Measurements from ENCODE around the gene MAST3. TPM values are rescaled to one million over a fixed set of nuclear protein-coding genes. Genes with fewer than 3 reads are reported as not detected.

The MAST3 gene
- total and polyA plus RNA-seq, 2 of the 13 experiments (the other 11 are each of a cell fraction or from before 2014, with no cell fraction given) = 4.1 to 4.6 TPM

DNA sequence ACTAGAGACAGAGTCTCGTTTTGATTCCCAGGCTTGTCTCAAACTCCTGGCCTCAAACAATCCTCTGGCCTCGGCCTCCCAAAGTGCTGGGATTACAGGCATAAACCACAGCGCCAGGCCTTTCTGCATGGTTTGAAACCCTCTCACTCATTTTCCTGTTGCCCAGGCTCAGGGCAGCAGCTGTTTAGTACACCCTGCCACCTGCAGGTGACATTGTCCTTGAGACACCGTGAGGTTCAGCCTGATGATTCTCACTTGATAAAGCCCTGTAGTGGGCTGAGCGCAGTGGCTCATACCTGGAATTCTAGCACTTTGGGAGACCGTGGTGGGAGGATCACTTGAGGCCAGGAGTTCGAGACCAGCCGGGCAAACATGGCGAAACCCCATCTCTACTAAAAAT, 23.4 kb upstream of the MAST3 start:
- DNase-seq (ENCODE audit: low spot score) (peak; percentile 33), FAIRE-seq (no peak), ATAC-seq (peak; percentile 84)
- no peak overlapping the region for H3K4me3 ChIP-seq (replicated peaks in 1 of 3; ENCODE audit: insufficient read depth in 1 of 3, low read depth in 2 of 3, low read length in 3 of 3)
- no peaks in the 10 kb centered on the region for H3K79me2 ChIP-seq (ENCODE audit: insufficient read depth, low read length)
- peaks cover 0 to 25% of the 10 kb centered on the region in 2 experiments; a peak in 3 of 5 replicates for H3K27me3 ChIP-seq (ENCODE audit: control insufficient read depth in 1 of 2, insufficient read depth in 2 of 2, low read length in 2 of 2)
- 27% methylated on average over 8 of the region's 9 CpGs for WGBS (ENCODE audit: low lambda C conversion rate)
- H3K9ac ChIP-seq (ENCODE audit: insufficient read depth, low read depth, low read length) = no peak overlapping the region
- H3K4me2 ChIP-seq (ENCODE audit: low read depth, low read length) = no peak overlapping the region
- intact Hi-C loops (cut with micrococcal nuclease; ENCODE audit: unreplicated experiment) = no loop called here
- ChIA-PET CTCF (ENCODE audit: low intra/inter-chr PET ratio, low total read pairs) (no interaction called here), POLR2A (no interaction called here)
- H2AFZ ChIP-seq (ENCODE audit: low read length) = no peak overlapping the region
- no TSS peak for BruUV-seq (replicated peaks)
- no peaks in the 10 kb centered on the region for H3K36me3 ChIP-seq (replicated peaks in 1 of 2; ENCODE audit: control insufficient read depth in 1 of 2, insufficient read depth in 2 of 2, low read length in 2 of 2)
- TF ChIP-seq FLYWCH1 (CRISPR knock-in tag; IDR thresholded peaks at IDR 0.05) (no peak), SMC3 (IDR thresholded peaks at IDR 0.05; ENCODE audit: low read length) (peak; percentile 29; the same call in 1 of the 2 replicates), STAG1 (CRISPR knock-in tag; IDR thresholded peaks at IDR 0.05) (peak; percentile 46), ZIK1 (CRISPR knock-in tag; IDR thresholded peaks at IDR 0.05; ENCODE audit: borderline replicate concordance, low read depth) (no peak), TFAP4 (IDR thresholded peaks at IDR 0.05; ENCODE audit: borderline replicate concordance, low read depth) (peak; percentile 56; the same call in 1 of the 2 replicates), SMYD3 (CRISPR knock-in tag; IDR thresholded peaks at IDR 0.05) (no peak), CTCF (CRISPR knock-in tag; IDR thresholded peaks at IDR 0.05) (peak; percentile 61)
- TF ChIP-seq, protein P1, sequence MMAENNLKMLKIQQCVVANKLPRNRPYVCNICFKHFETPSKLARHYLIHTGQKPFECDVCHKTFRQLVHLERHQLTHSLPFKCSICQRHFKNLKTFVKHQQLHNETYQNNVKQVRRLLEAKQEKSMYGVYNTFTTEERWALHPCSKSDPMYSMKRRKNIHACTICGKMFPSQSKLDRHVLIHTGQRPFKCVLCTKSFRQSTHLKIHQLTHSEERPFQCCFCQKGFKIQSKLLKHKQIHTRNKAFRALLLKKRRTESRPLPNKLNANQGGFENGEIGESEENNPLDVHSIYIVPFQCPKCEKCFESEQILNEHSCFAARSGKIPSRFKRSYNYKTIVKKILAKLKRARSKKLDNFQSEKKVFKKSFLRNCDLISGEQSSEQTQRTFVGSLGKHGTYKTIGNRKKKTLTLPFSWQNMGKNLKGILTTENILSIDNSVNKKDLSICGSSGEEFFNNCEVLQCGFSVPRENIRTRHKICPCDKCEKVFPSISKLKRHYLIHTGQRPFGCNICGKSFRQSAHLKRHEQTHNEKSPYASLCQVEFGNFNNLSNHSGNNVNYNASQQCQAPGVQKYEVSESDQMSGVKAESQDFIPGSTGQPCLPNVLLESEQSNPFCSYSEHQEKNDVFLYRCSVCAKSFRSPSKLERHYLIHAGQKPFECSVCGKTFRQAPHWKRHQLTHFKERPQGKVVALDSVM (CRISPR knock-in tag; IDR thresholded peaks at IDR 0.05) = 0 out of 2 replicates have a peak, but pooled peaks have one; percentile 15
- H3K9me3 ChIP-seq (ENCODE audit: low read length) = no peaks in the 10 kb centered on the region
- H3K27ac ChIP-seq (ENCODE audit: extremely low read length, insufficient read depth, low read length) = no peak overlapping the region
- no peaks in the 10 kb centered on the region for H3K4me1 ChIP-seq (ENCODE audit: insufficient read depth, low read length)
- in situ Hi-C loops (cut with HindIII; ENCODE audit: extremely low pct_ligation_motif_present, low pct_unique_long_range_greater_than_20kb) = loop anchor here (25.0 kb wide), 1 partner anchor 137 kb away; the partner anchor contains the start of gene CCDC124
- no peaks in the 10 kb centered on the region for H4K20me1 ChIP-seq (ENCODE audit: insufficient read depth, low read length)

Data from HepG2 (cell line).